Activated CD8-positive, alpha-beta memory T cell treated with anti-CD3 and anti-CD28 coated beads for 1 hour (primary cell): ENCODE measurements around the gene RGS3.

Source experiments
- DNase-seq, 2 donors: peaks; one replicate each; pipeline ENCODE4 v3.0.0-alpha.2; 2020; ENCODE audit warnings: low read depth in 1 of 2; ENCODE audit errors: extremely low read depth in 1 of 2

RGS3 gene

GRCh38 chr9:113464286-113464660 lies 746 bp downstream of the RGS3 start:
- no peak for DNase-seq

GRCh38 chr9:113465599-113466140 lies 2.1 kb downstream of the RGS3 start:
- DNase-seq, result no peak

- DNase-seq, result no peak
These were observed 3.7 kb downstream of the RGS3 start for GRCh38 chr9:113467183-113467582.

GRCh38 chr9:113468716-113469448 lies 5.4 kb downstream of the RGS3 start:
- no peak for DNase-seq

- DNase-seq, result no peak
These were observed 7.6 kb downstream of the RGS3 start for GRCh38 chr9:113471143-113471542.

GRCh38 chr9:113471566-113471965 lies 8.0 kb downstream of the RGS3 start:
- DNase-seq, result no peak

- no peak for DNase-seq
These were observed 8.7 kb downstream of the RGS3 start for GRCh38 chr9:113472199-113472598.

- no peak for DNase-seq
These were observed 11.0 kb downstream of the RGS3 start for GRCh38 chr9:113474360-113475028.

GRCh38 chr9:113475031-113475430 lies 11.5 kb downstream of the RGS3 start:
- DNase-seq, result no peak

GRCh38 chr9:113475992-113476391 lies 12.5 kb downstream of the RGS3 start:
- DNase-seq, result no peak

- DNase-seq, result no peak
These were observed 13.0 kb downstream of the RGS3 start for GRCh38 chr9:113476511-113476916.

GRCh38 chr9:113477058-113477457 lies 13.5 kb downstream of the RGS3 start:
- DNase-seq, result no peak

GRCh38 chr9:113477661-113478060 lies 14.1 kb downstream of the RGS3 start:
- DNase-seq, result no peak

GRCh38 chr9:113479174-113479621 lies 15.7 kb downstream of the RGS3 start:
- DNase-seq, result peak in 1 of 2 donors; percentile 19

GRCh38 chr9:113480612-113481011 lies 17.1 kb downstream of the RGS3 start:
- no peak for DNase-seq

GRCh38 chr9:113481176-113481787 lies 17.8 kb downstream of the RGS3 start:
- DNase-seq, result no peak

GRCh38 chr9:113482341-113482740 lies 18.8 kb downstream of the RGS3 start:
- DNase-seq, result no peak

- DNase-seq, result no peak
These were observed 19.6 kb downstream of the RGS3 start for GRCh38 chr9:113482991-113483675.

- no peak for DNase-seq
These were observed 20.2 kb downstream of the RGS3 start for GRCh38 chr9:113483676-113484257.

- no peak for DNase-seq
These were observed 20.8 kb downstream of the RGS3 start for GRCh38 chr9:113484258-113484730.

GRCh38 chr9:113485761-113486115 lies 22.2 kb downstream of the RGS3 start:
- DNase-seq, result no peak
